ENCODE results near the gene REN. TPM values are rescaled to one million over a fixed set of nuclear protein-coding genes. Genes with fewer than 3 reads are reported as not detected.

Gene REN
- total RNA-seq, 3 donors from 2014 or later = 0.26 to 0.87 TPM; not detected in 1

DNA sequence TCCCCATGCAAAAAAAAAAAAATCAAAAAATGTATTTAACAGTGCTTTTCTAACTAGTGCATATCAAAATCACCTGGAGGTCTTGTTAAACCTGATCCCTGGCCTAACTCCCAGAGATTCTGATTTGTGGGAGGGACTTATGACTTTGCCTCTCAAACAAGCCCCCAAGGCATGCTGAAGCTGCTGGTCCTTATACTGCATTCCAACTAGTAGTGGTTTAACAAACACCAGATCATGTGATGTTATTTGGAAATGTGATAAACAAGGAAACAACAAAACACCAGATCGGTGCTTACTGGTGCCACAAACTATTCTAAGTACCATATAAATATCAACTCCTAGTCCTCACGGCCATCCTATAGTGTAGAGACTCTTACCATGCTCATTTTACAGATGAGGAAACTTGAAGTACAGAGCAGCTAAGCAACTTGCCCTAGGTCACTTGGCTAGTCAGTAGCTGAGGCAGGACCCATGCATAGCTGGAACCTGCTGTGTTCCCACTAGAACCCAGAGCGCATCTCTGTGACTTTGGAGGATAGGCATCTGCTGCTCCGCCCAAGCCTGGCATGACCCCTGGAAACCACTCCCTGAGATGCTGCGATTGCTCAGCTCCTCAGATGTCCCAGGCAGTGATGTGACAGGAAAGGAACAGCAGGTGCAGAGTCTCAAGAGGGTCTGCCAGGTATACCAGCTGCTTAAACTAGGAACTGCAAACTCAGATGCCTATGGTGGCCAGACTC, 55.1 kb downstream of the REN start:
- H3K36me3 ChIP-seq (ENCODE audit: low read depth) = no peaks in the 10 kb centered on the region
- ATAC-seq (no peak), DNase-seq (no peak)
- H3K9me3 ChIP-seq = no peaks in the 10 kb centered on the region
- intact Hi-C loops (cut with DNase I, micrococcal nuclease) = no loop called here
- no peaks in the 10 kb centered on the region for H3K4me1 ChIP-seq (ENCODE audit: low read depth)
- TF ChIP-seq, protein P1, sequence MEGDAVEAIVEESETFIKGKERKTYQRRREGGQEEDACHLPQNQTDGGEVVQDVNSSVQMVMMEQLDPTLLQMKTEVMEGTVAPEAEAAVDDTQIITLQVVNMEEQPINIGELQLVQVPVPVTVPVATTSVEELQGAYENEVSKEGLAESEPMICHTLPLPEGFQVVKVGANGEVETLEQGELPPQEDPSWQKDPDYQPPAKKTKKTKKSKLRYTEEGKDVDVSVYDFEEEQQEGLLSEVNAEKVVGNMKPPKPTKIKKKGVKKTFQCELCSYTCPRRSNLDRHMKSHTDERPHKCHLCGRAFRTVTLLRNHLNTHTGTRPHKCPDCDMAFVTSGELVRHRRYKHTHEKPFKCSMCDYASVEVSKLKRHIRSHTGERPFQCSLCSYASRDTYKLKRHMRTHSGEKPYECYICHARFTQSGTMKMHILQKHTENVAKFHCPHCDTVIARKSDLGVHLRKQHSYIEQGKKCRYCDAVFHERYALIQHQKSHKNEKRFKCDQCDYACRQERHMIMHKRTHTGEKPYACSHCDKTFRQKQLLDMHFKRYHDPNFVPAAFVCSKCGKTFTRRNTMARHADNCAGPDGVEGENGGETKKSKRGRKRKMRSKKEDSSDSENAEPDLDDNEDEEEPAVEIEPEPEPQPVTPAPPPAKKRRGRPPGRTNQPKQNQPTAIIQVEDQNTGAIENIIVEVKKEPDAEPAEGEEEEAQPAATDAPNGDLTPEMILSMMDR (IDR thresholded peaks at IDR 0.05) = no peak
- no peak overlapping the region for H3K4me3 ChIP-seq

DNA sequence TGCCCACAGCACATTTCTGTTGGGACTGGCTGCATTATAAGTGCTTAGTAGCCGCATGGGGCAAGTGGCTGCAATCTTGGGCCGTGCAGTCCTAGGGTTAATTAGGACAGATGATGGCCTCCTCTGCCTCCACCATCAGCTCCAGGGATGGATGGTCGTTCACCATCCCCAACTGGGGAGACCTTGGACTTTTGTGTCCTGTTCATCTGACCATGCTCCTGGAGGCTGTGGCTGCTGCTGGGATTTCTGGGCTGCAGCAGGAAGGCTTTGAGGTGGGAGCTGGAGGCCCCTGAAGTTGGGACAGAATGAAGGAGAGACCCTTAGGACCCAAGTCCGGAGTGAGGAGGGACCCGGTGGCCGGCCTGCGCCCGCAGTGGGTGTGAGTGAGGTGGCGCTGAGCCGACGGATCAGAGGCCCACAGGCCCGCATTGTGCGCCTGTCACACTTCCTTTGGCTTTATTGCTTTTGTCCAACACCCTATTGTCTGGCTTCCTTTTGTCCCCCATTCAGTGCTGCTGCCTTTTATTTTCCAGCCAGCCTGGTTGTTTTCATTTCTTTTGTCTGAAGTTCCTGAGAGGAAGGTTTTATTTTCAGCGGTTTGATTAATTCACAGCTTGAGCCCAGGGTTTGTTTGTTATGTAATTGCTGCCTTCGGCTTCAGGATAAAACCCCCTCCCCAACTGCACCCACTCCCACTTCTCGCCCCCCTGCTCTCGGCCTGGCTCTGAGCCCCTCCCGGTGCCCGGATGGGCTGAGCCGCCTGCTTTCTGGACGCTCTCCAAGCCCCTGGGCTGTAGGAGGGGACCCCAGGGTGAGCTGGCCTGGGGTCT, 57.6 kb downstream of the REN start:
- ATAC-seq (no peak), DNase-seq (no peak)
- TF ChIP-seq, protein P1 (IDR thresholded peaks at IDR 0.05) = no peak
- Histone ChIP-seq H3K9me3 (no peaks in the 10 kb centered on the region), H3K4me3 (no peak overlapping the region), H3K36me3 (ENCODE audit: low read depth) (no peaks in the 10 kb centered on the region), H3K4me1 (ENCODE audit: low read depth) (peaks cover 12% of the 10 kb centered on the region)
- intact Hi-C loops (cut with DNase I, micrococcal nuclease) = no loop called here

DNA sequence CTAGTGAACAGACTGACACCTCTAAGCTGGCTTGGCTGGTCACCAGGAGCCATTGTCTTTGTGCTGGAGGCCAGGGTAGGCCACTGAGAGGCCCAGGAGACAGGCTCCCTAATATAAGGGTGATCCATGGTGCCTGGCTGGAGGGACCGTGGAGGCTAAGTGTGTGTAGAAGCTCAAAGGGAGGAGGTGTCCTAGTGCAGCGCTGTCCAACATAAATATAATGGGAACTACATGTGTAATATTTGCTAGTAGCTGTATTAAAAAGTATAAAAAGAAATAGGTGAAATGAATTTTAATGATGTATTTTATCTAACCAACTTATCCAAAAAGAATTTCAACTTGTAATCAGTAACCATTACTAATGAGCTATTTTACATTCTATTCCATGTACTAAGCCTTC, 58.2 kb downstream of the REN start:
- peaks cover 16% of the 10 kb centered on the region for H3K4me1 ChIP-seq (ENCODE audit: low read depth)
- no peaks in the 10 kb centered on the region for H3K36me3 ChIP-seq (ENCODE audit: low read depth)
- intact Hi-C loops (cut with DNase I, micrococcal nuclease) = no loop called here
- no peak overlapping the region for H3K4me3 ChIP-seq
- DNase-seq (no peak), ATAC-seq (no peak)
- TF ChIP-seq, protein P1 (IDR thresholded peaks at IDR 0.05) = no peak
- no peaks in the 10 kb centered on the region for H3K9me3 ChIP-seq

DNA sequence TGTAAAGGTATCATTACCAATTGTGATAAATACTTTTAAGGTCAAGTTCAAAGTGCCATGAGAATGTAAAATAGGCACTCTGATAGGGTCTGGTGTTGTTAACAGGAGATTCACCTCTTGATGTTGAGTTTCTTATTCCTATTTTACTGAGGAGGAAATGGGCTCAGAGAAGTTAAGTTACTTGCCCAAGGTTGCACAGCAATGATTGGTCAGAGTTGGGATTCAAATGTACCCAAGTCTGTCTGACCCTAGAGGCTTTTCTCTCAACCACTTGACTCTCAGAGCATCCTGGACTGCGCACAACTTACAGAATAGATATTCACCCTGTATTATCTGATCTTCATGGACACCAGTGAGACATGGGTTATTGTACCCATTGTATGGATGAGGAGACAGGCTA, 59.3 kb downstream of the REN start:
- no peak for ATAC-seq
- no peak overlapping the region for H3K4me3 ChIP-seq
- no peak for DNase-seq
- H3K36me3 ChIP-seq (ENCODE audit: low read depth) = no peaks in the 10 kb centered on the region
- H3K9me3 ChIP-seq = no peaks in the 10 kb centered on the region
- peaks cover 25% of the 10 kb centered on the region for H3K4me1 ChIP-seq (ENCODE audit: low read depth)
- TF ChIP-seq, protein P1 (IDR thresholded peaks at IDR 0.05) = no peak
- intact Hi-C loops (cut with DNase I, micrococcal nuclease) = no loop called here

DNA sequence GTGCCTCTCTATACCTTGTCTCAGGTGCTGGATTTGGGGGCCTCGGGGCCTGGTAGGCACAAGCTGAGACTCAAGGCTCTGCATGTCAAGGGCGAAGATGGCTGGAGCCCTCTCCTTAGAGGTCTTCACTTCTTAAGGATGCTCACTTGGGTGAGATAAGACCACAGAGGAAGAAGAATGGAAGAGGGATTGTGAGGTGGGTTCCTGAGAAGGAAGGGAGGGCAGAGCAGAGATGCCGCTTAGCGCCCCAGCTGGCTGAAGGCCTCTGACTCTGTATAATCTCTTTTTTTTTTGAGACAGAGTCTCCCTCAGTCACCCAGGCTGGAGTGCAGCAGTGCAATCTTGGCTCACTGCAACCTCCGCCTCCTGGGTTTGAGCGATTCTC, 61.0 kb downstream of the REN start:
- DNase-seq (no peak), ATAC-seq (no peak)
- TF ChIP-seq, protein P1 (IDR thresholded peaks at IDR 0.05) = no peak
- Histone ChIP-seq H3K4me3 (no peak overlapping the region), H3K4me1 (ENCODE audit: low read depth) (peaks cover 25% of the 10 kb centered on the region), H3K36me3 (ENCODE audit: low read depth) (no peaks in the 10 kb centered on the region), H3K9me3 (no peaks in the 10 kb centered on the region)
- intact Hi-C loops (cut with DNase I, micrococcal nuclease) = no loop called here

Other genes with a start within 250 kb of the REN start
- gene SOX13, start 93.2 kb downstream of the REN start, total RNA-seq = 10 to 100 TPM; 39.8 to 69.2 (median 40.7) TPM
- gene ETNK2, start 14.3 kb downstream of the REN start, total RNA-seq = 1 to 10 TPM in 2 of 3 donors, under 1 TPM in 1; 0.20 to 6.8 (median 2.1) TPM
- gene KISS1, start 30.2 kb upstream of the REN start, total RNA-seq = 1 to 10 TPM in 1 of 3 donors, not detected in 2; 1.3 TPM
- gene GOLT1A, start 47.7 kb upstream of the REN start, total RNA-seq = 10 to 100 TPM in 1 of 3 donors, 1 to 10 TPM in 2; 2.5 to 11.4 (median 3.9) TPM
- gene PLEKHA6, start 193.6 kb upstream of the REN start, total RNA-seq = 100 to 1,000 TPM in 2 of 3 donors, 10 to 100 TPM in 1; 82.4 to 154 (median 115) TPM
- 10 to 100 TPM; 56.7 to 60.2 (median 60.1) TPM for gene PPP1R15B, start 245.5 kb upstream of the REN start, total RNA-seq